GM12892 (cell line): ENCODE measurements around the gene SLMAP.
A peak's percentile ranks its signal among the peaks of the same experiment; 100 is the strongest.

Experiments
- DNase-seq: peaks from one replicate; pipeline ENCODE4 v3.0.0; 2011; ENCODE audit not compliant: insufficient read length
- FAIRE-seq: peaks from 2 replicates; lab custom pipeline; 2011; peaks lifted over from hg19 to GRCh38; lab: Jason Lieb, UNC
- POLR2A ChIP-seq: IDR thresholded peaks from 2 replicates; pipeline ENCODE4 v1.6.1; 2011; ENCODE audit warnings: low read depth, low read length, control low read depth
- POLR2AphosphoS5 ChIP-seq: IDR thresholded peaks from 2 replicates; pipeline ENCODE4 v1.6.1; 2011; ENCODE audit warnings: low read depth, low read length, control low read depth
- TAF1 ChIP-seq: IDR thresholded peaks from 2 replicates; pipeline ENCODE4 v1.6.1; 2011; ENCODE audit warnings: low read depth, mild to moderate bottlenecking, control low read depth, low read length, borderline replicate concordance

Gene SLMAP

GRCh38 chr3:57949785-57950615, 193.9 kb downstream of the SLMAP start:
- TF ChIP-seq POLR2A (no peak), TAF1 (no peak), POLR2AphosphoS5 (no peak)
- DNase-seq (no peak), FAIRE-seq (no peak)

GRCh38 chr3:57951066-57951882, 195.2 kb downstream of the SLMAP start:
- no peak for FAIRE-seq
- DNase-seq, result no peak
- TF ChIP-seq POLR2AphosphoS5 (no peak), POLR2A (no peak)

GRCh38 chr3:57952208-57952631, 196.1 kb downstream of the SLMAP start:
- no peak for TF ChIP-seq POLR2AphosphoS5
- FAIRE-seq, result no peak
- DNase-seq, result no peak

GRCh38 chr3:57952651-57953050, 196.5 kb downstream of the SLMAP start:
- TF ChIP-seq POLR2A (no peak), TAF1 (no peak), POLR2AphosphoS5 (no peak)
- DNase-seq (no peak), FAIRE-seq (no peak)

GRCh38 chr3:57953576-57953975, 197.5 kb downstream of the SLMAP start:
- FAIRE-seq (no peak), DNase-seq (no peak)
- TF ChIP-seq POLR2AphosphoS5 (no peak), TAF1 (no peak)

- TF ChIP-seq POLR2AphosphoS5, result no peak
- TF ChIP-seq POLR2A, result no peak
- TF ChIP-seq TAF1, result no peak
- peak; percentile 30 for FAIRE-seq
- no peak for DNase-seq
Observed at GRCh38 chr3:57956119-57956832, 200.2 kb downstream of the SLMAP start.

GRCh38 chr3:57956833-57957174, 200.7 kb downstream of the SLMAP start:
- no peak for TF ChIP-seq POLR2A
- TF ChIP-seq TAF1, result no peak
- no peak for TF ChIP-seq POLR2AphosphoS5
- DNase-seq (no peak), FAIRE-seq (no peak)

GRCh38 chr3:57957824-57958223, 201.7 kb downstream of the SLMAP start:
- FAIRE-seq, result no peak
- DNase-seq, result no peak
- no peak for TF ChIP-seq TAF1
- no peak for TF ChIP-seq POLR2AphosphoS5
- TF ChIP-seq POLR2A, result no peak

GRCh38 chr3:57958642-57959422, 202.7 kb downstream of the SLMAP start:
- DNase-seq, result no peak
- TF ChIP-seq POLR2AphosphoS5 (no peak), TAF1 (no peak)
- no peak for FAIRE-seq

GRCh38 chr3:57959423-57960173, 203.5 kb downstream of the SLMAP start:
- DNase-seq (no peak), FAIRE-seq (peak; percentile 14)

More at GRCh38 chr3:57959423-57960173, 203.5 kb downstream of the SLMAP start:
- TF ChIP-seq TAF1, result no peak
- no peak for TF ChIP-seq POLR2A
